OCI-LY7 (cell line): ENCODE measurements around the gene HLA-F. TPM values are rescaled to one million over a fixed set of nuclear protein-coding genes. Genes with fewer than 3 reads are reported as not detected.

Source experiments
- BruUV-seq: library from RNA; stranded (reverse); fragments of 400-500 nt; replicated peaks from 2 replicates; lab custom pipeline; 2021; lab: Mats Ljungman, UMichigan
- CTCF ChIA-PET: fragments of 300-600 bp; sonication (Branson Sonifier 250); formaldehyde crosslinking; loops from one replicate; lab custom pipeline; 2022; ENCODE audit warnings: antibody characterized with exemption; ENCODE audit not compliant: unreplicated experiment; lab: Charles Lee
- POLR2A ChIA-PET: fragments of 300-600 bp; sonication (Branson Sonifier 250); formaldehyde crosslinking; loops from one replicate; lab custom pipeline; 2022; ENCODE audit warnings: antibody characterized with exemption; lab: Charles Lee
- DNase-seq: peaks from one replicate; pipeline ENCODE4 v3.0.0-alpha.2; 2015; ENCODE audit warnings: low spot score
- H2AFZ ChIP-seq: fragments of 200-600 bp; sonication (generic), shearing (Covaris generic); 2 replicates; pipeline ENCODE4 v1.6.1; 2014; ENCODE audit warnings: mild to moderate bottlenecking, antibody characterized with exemption, low read length, moderate library complexity
- H3K27ac ChIP-seq: fragments of 200-600 bp; sonication (generic); 2 replicates; pipeline ENCODE4 v1.5.1; 2014; ENCODE audit warnings: mixed run types, low read depth, mild to moderate bottlenecking, moderate library complexity, low read length, inconsistent platforms; ENCODE audit not compliant: poor library complexity, severe bottlenecking
- H3K36me3 ChIP-seq: fragments of 200-600 bp; sonication (generic); 2 replicates; pipeline ENCODE4 v1.6.1; 2014; ENCODE audit warnings: mild to moderate bottlenecking, antibody characterized with exemption, low read length, moderate library complexity, mixed read lengths; ENCODE audit not compliant: insufficient read depth
- H3K4me1 ChIP-seq: fragments of 200-600 bp; sonication (generic); 2 replicates; pipeline ENCODE4 v1.5.1; 2014; ENCODE audit warnings: mild to moderate bottlenecking, low read length; ENCODE audit not compliant: insufficient read depth, poor library complexity, severe bottlenecking
- H3K4me2 ChIP-seq: fragments of 200-600 bp; sonication (generic); 2 replicates; pipeline ENCODE4 v1.6.1; 2014; ENCODE audit warnings: mild to moderate bottlenecking, low read length
- H3K4me3 ChIP-seq: fragments of 200-600 bp; sonication (generic); 2 replicates; pipeline ENCODE4 v1.5.1; 2014; ENCODE audit warnings: mild to moderate bottlenecking, low read depth, low read length; ENCODE audit not compliant: poor library complexity, severe bottlenecking
- H3K79me2 ChIP-seq: fragments of 200-600 bp; sonication (generic); 2 replicates; pipeline ENCODE4 v1.6.1; 2016; ENCODE audit warnings: low read depth, mild to moderate bottlenecking, low read length, moderate library complexity, mixed read lengths; ENCODE audit not compliant: insufficient read depth
- H3K9me2 ChIP-seq: fragments of 200-600 bp; sonication (generic); 2 replicates; pipeline ENCODE4 v1.6.1; 2016; ENCODE audit warnings: mild to moderate bottlenecking, low read length, mixed read lengths; ENCODE audit not compliant: insufficient read depth
- H3K9me3 ChIP-seq: fragments of 200-600 bp; sonication (generic); 2 replicates; pipeline ENCODE4 v1.6.1; 2014; ENCODE audit warnings: mild to moderate bottlenecking, mixed run types, low read length, mixed read lengths
- H4K20me1 ChIP-seq: fragments of 200-600 bp; sonication (generic); 2 replicates; pipeline ENCODE4 v1.6.1; 2014; ENCODE audit warnings: mild to moderate bottlenecking, antibody characterized with exemption, low read length, moderate library complexity, mixed read lengths; ENCODE audit not compliant: insufficient read depth
- CTCF ChIP-seq: fragments of 200-600 bp; sonication (generic); conservative IDR thresholded peaks from 2 replicates; pipeline ENCODE4 v1.5.1; 2014; ENCODE audit warnings: mild to moderate bottlenecking, antibody characterized with exemption, low read length, moderate library complexity, mixed read lengths
- EZH2phosphoT487 ChIP-seq: fragments of 200-600 bp; sonication (generic); IDR thresholded peaks from 2 replicates; pipeline ENCODE4 v1.6.1; 2018; ENCODE audit warnings: low read depth, borderline replicate concordance, mild to moderate bottlenecking, mixed run types, antibody characterized with exemption, low read length, moderate library complexity, mixed read lengths
- intact Hi-C: fragments of 100-400 bp; cut with micrococcal nuclease; formaldehyde crosslinking; loops from one replicate; pipeline ENCODE4 v1.10.0; 2022; ENCODE audit not compliant: unreplicated experiment
- total RNA-seq, 2 experiments: library from RNA; depleted of rRNA in 1 of 2; stranded (reverse); fragments of >200 nt in 1 of 2; shearing (Covaris generic) in 1 of 2; gene quantifications; 2 replicates each; pipeline ENCODE4 v1.2.3, GENCODE V29; 2014 to 2022

The HLA-F gene
- total RNA-seq, 2 experiments from 2014 or later = 56.0 to 83.2 TPM

DNA sequence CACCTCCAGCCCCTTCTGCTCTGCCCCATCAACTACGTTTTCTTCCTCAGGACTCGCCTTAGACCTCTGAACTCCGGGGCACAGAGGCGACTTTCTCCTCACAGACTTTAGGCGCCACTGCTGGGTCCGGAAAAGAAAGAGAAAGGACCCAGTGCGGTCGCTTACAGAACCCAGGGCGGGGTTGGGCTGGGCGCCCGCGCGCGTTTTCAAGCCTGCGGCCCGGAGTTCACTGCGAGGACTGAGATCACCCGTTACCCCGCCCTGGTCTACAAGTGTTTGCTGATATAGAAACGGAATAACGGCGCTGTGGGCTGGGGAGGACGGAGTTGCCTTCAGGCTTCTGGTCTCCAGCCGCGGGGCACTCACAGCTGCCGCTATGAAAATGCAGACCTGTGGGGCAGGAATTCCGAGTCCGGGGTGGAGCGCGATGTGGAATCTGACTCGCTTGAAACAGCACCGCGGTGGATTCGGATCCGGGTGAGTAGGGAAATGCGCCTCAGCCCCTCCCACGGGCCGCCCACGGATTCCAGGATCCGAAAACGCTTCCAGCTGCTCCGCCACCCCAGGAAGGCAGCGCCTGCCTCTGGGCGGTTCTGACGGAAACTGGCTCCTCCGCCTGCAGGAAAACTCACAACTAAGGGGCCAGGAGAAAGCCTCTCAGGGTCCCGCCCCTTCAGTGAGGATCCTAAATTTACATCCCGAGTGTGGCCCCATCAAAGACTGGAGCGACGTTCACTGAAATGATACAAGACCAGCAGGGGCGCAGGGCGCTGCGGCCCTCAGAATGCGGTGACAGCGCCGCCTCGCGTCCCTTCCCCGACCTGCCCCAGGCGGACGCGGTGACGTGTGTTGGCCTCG is 29.4 kb downstream of the HLA-F start:
- no TSS peak for BruUV-seq
- no peaks in the 10 kb centered on the region for H3K79me2 ChIP-seq

DNA sequence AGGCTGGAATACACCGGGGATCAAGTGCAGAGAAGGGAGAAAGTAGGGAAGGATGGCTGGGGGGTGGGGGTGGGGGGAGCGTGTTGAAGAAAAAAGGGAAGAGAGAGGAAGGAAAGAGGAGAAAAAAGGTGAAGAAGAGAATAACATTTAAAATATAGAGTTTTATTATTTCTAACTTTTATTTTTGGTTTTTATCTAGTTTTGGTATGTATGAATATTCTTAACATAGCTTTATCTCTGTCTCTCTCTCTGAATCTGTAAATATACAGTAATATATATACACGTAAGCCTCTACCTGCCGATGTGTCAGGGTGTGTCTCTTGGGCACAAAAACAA is 30.0 kb downstream of the HLA-F start:
- Histone ChIP-seq H3K4me2 (peak overlapping the region; percentile 80), H3K9me3 (no peaks in the 10 kb centered on the region), H4K20me1 (no peaks in the 10 kb centered on the region), H3K4me1 (peaks cover 26% of the 10 kb centered on the region), H3K27ac (no peak overlapping the region), H3K79me2 (no peaks in the 10 kb centered on the region), H3K9me2 (no peaks in the 10 kb centered on the region), H2AFZ (0 out of 2 replicates have a peak overlapping the region, but pooled peaks have one; percentile 28), H3K4me3 (peak overlapping the region; percentile 92), H3K36me3 (no peaks in the 10 kb centered on the region)
- no TSS peak for BruUV-seq
- ChIA-PET POLR2A (interaction anchor here (0.7 kb wide), 1 partner anchor 1617 kb away, joined by 3 read pairs; no protein-coding TSS in a partner anchor), CTCF (no interaction called here)
- no peak for TF ChIP-seq EZH2phosphoT487
- TF ChIP-seq CTCF = no peak; the same call in 1 of the 2 replicates
- intact Hi-C loops = loop anchor here (1.0 to 5.0 kb wide), 4 partner anchors 14 to 599 kb away; no protein-coding TSS in a partner anchor
- no peak for DNase-seq

More for the DNA sequence above, 29.4 kb downstream of the HLA-F start:
- intact Hi-C loops = loop anchor here (1.0 to 5.0 kb wide), 4 partner anchors 14 to 600 kb away; no protein-coding TSS in a partner anchor
- H3K9me2 ChIP-seq = no peaks in the 10 kb centered on the region
- peak overlapping the region; percentile 73 for H3K27ac ChIP-seq
- no peaks in the 10 kb centered on the region for H4K20me1 ChIP-seq
- H3K36me3 ChIP-seq = no peaks in the 10 kb centered on the region
- peak overlapping the region; percentile 80 for H3K4me2 ChIP-seq
- H3K9me3 ChIP-seq = no peaks in the 10 kb centered on the region
- CTCF ChIA-PET = no interaction called here
- DNase-seq = peak; percentile 90
- peaks cover 24% of the 10 kb centered on the region for H3K4me1 ChIP-seq
- H2AFZ ChIP-seq = peak overlapping the region; percentile 95
- H3K4me3 ChIP-seq = peak overlapping the region; percentile 92
- TF ChIP-seq EZH2phosphoT487 (no peak), CTCF (peak; percentile 93)
- POLR2A ChIA-PET = interaction anchor here (0.7 kb wide), 1 partner anchor 1616 kb away, joined by 3 read pairs; no protein-coding TSS in a partner anchor
